Thyroid gland (tissue), 4 donors: ENCODE results near the gene CHSY1. TPM values are rescaled to one million over a fixed set of nuclear protein-coding genes. Genes with fewer than 3 reads are reported as not detected.

ENCODE experiments used
- DNase-seq, 2 donors: peaks; one replicate each; pipeline ENCODE4 v3.0.0-alpha.2; 2019
- H3K27ac ChIP-seq, 3 donors: fragments of 200-600 bp; sonication (generic); 1 replicate in 2 of 3; 2 replicates in 1 of 3; pipeline ENCODE4 v1.5.1; 2016 to 2019; ENCODE audit warnings: mild to moderate bottlenecking in 1 of 3, moderate library complexity in 1 of 3
- H3K27me3 ChIP-seq: fragments of 200-600 bp; sonication (generic); one replicate; pipeline ENCODE4 v1.5.1; 2019
- H3K36me3 ChIP-seq, 2 donors: fragments of 200-600 bp; sonication (generic); one replicate each; pipeline ENCODE4 v1.5.1; 2016 to 2019
- H3K4me1 ChIP-seq, 2 donors: fragments of 200-600 bp; sonication (generic); one replicate each; pipeline ENCODE4 v1.5.1; 2017 to 2019
- H3K4me3 ChIP-seq, 3 donors: fragments of 200-600 bp; sonication (generic); replicated peaks in 1 of 3; 1 replicate in 2 of 3; 2 replicates in 1 of 3; pipeline ENCODE4 v1.5.1; 2016; ENCODE audit warnings: mild to moderate bottlenecking in 1 of 3
- H3K9me3 ChIP-seq: fragments of 200-600 bp; sonication (generic); one replicate; pipeline ENCODE4 v1.5.1; 2017
- CTCF ChIP-seq, 6 experiments: fragments of 200-600 bp in 3 of 6; fragments of 450-650 bp in 3 of 6; sonication (generic) in 3 of 6; IDR thresholded peaks; one replicate each; pipeline ENCODE4 v1.5.1; 2016 to 2019; ENCODE audit warnings: antibody characterized with exemption in 6 of 6, mild to moderate bottlenecking in 2 of 6, inconsistent platforms in 1 of 6, moderate library complexity in 1 of 6
- POLR2A ChIP-seq, 2 donors: fragments of 450-650 bp; IDR thresholded peaks; one replicate each; pipeline ENCODE4 v1.6.1; 2017; ENCODE audit warnings: antibody characterized with exemption in 2 of 2, mild to moderate bottlenecking in 2 of 2, moderate library complexity in 1 of 2
- WGBS, 2 donors: methylation state at CpG; one replicate each; pipeline ENCODE4 v1.1.5; 2017; 5-methylcytosine and 5-hydroxymethylcytosine counted together
- intact Hi-C: fragments of 100-400 bp; cut with DNase I; formaldehyde crosslinking; loops from one replicate; pipeline ENCODE4 v1.15.1; 2023
- total RNA-seq, 4 donors: library from RNA; depleted of rRNA; stranded (reverse); fragments of >200 nt; gene quantifications; one replicate each; pipeline ENCODE4 v1.2.3, GENCODE V29; 2016

Gene CHSY1
- total RNA-seq, 4 donors from 2014 or later = 13.8 to 26.6 (median 18.5) TPM

DNA sequence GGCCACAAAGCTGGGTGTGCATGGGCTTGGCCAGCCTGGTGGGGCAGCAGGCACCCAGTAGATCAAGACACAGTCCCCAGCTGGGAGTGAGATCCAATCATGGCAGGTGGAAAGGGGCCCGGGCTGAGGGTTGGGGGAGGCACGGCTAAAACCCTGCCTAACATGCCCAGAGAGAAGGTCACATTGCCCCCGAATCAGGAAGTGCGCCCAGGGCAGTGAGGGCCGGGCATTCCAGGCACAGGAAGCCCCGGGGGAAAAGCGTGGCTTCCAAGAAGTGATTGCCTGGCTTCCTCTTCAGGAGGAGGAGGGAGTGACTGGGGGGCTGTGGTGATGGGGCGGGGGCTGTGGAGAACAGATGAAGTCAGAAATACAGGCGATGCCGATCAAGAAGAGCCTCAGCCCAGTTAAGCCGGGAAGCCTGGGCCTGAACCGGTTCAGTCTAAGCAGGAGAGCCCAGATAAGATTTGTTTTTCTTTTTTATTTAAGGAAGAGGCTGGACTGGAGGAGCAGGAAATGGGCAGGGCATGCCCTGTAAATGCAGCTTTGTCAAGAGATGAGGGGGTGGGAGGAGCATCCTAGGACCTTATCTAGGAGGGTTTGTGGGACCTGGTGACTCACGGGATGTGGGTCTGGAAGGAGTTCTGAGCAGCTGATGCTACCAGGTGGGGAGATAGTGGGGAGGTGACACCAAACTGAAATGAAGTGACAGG is 83.9 kb downstream of the CHSY1 start:
- Histone ChIP-seq H3K36me3 (no peaks in the 10 kb centered on the region), H3K27ac (peak overlapping the region; percentile 13 to 68 (median 59)), H3K4me3 (no peak overlapping the region), H3K9me3 (no peaks in the 10 kb centered on the region), H3K4me1 (peaks cover 0 to 8% of the 10 kb centered on the region in 2 donors), H3K27me3 (no peaks in the 10 kb centered on the region)
- DNase-seq = peak in 1 of 2 donors; percentile 40
- 69 to 70% methylated on average over 13 of the region's 13 CpGs for WGBS, 2 donors
- no peak for TF ChIP-seq POLR2A (IDR thresholded peaks at IDR 0.05)
- TF ChIP-seq CTCF (IDR thresholded peaks at IDR 0.05) = no peak
- intact Hi-C loops = no loop called here

GRCh38 chr15:101167411-101167752 is 84.5 kb downstream of the CHSY1 start:
- Histone ChIP-seq H3K4me1 (peaks cover 0 to 8% of the 10 kb centered on the region in 2 donors), H3K9me3 (no peaks in the 10 kb centered on the region), H3K27me3 (no peaks in the 10 kb centered on the region), H3K27ac (peak overlapping the region; percentile 13 to 68 (median 59)), H3K36me3 (no peaks in the 10 kb centered on the region), H3K4me3 (no peak overlapping the region)
- TF ChIP-seq POLR2A (IDR thresholded peaks at IDR 0.05) (no peak), CTCF (IDR thresholded peaks at IDR 0.05) (no peak)
- no peak for DNase-seq
- intact Hi-C loops = no loop called here
- 75 to 83% methylated on average over 3 of the region's 3 CpGs for WGBS, 2 donors

DNA sequence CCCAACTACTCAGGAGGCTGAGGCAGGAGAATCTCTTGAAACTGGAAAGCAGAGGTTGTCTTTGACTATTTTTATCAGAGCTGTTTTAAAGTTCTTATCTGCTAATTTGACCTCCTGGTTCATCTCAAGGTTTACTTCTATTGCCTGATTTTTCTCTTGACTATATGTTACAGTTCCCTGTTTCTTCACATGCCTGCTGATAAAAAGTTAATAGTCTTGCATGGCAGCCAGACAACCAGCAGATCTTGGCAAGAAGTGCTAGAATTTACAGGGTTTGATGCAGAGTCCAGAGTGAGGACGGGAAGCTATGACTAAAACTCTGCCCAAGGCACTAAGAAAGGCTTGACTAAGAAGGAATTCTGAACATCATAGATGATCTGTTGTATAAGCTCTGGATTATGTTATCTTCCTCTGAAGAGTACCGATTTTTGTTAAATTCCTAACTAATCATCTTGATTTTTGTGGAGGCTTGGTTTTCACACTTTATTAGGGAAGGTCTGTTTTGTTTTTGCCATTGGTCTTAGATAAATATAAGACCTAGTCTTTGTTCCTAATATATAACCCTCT is 85.9 kb downstream of the CHSY1 start:
- DNase-seq = no peak
- H3K4me1 ChIP-seq = peaks cover 0 to 8% of the 10 kb centered on the region in 2 donors
- TF ChIP-seq POLR2A (IDR thresholded peaks at IDR 0.05) (no peak), CTCF (IDR thresholded peaks at IDR 0.05) (no peak)
- intact Hi-C loops = no loop called here
- H3K9me3 ChIP-seq = no peaks in the 10 kb centered on the region
- no peaks in the 10 kb centered on the region for H3K27me3 ChIP-seq
- H3K4me3 ChIP-seq = no peak overlapping the region
- WGBS, 2 donors = 92 to 96% methylated on average over 2 of the region's 2 CpGs
- H3K27ac ChIP-seq = peak overlapping the region in 2 of 3 donors; percentile 59 to 68
- no peaks in the 10 kb centered on the region for H3K36me3 ChIP-seq

DNA sequence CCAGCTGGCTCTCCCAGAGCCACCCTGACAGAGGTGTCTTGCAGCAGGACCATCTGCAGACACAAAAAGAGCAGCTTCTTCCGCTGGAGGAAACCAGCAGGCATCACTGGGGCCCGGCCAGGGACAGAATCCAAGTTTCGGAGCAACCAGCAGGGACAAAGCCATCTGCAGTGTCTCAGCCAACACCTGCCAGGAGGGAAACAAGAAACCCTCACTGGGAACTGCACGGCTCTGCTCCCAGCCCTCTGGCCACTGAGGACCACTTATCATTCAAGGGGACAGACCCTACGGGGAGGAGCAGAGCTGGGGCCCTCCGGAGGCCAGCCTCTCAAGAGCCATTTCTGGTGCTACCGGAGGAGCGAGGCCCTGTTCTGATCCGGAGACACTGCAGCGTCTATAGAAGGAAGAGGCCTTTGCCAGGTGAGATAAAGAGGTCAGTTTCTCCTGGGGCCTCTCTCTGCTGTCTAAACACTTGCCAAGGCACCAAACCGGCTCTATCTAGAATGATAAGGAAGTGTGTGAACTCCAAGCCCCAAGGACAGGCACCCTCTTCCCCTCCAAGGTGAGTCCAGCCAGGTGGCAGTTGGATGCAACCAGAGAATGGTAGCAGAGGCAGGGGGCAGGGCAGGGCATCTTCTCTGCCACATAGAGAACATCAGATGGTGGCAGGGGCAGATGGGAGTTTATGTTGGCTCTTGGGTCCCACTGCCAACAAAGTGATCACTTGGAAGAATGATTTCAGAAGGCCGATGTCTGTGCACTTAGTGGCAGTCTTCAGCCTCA is 89.0 kb downstream of the CHSY1 start:
- H3K27ac ChIP-seq = no peak overlapping the region
- no peaks in the 10 kb centered on the region for H3K9me3 ChIP-seq
- no peak for DNase-seq
- H3K4me3 ChIP-seq = no peak overlapping the region
- no peak for TF ChIP-seq CTCF (IDR thresholded peaks at IDR 0.05)
- TF ChIP-seq POLR2A (IDR thresholded peaks at IDR 0.05) = no peak
- WGBS, 2 donors = 39 to 54% methylated on average over 11 of the region's 12 CpGs
- H3K4me1 ChIP-seq = peaks cover 0 to 8% of the 10 kb centered on the region in 2 donors
- intact Hi-C loops = no loop called here
- no peaks in the 10 kb centered on the region for H3K27me3 ChIP-seq
- no peaks in the 10 kb centered on the region for H3K36me3 ChIP-seq

- H3K36me3 ChIP-seq = no peaks in the 10 kb centered on the region
- no peak overlapping the region for H3K27ac ChIP-seq
- no peaks in the 10 kb centered on the region for H3K27me3 ChIP-seq
- peaks cover 0 to 2% of the 10 kb centered on the region in 2 donors for H3K4me1 ChIP-seq
- TF ChIP-seq CTCF (IDR thresholded peaks at IDR 0.05) (no peak), POLR2A (IDR thresholded peaks at IDR 0.05) (no peak)
- H3K4me3 ChIP-seq = no peak overlapping the region
- intact Hi-C loops = no loop called here
- WGBS, 2 donors = 79 to 89% methylated on average over 8 of the region's 8 CpGs
- DNase-seq = no peak
- no peaks in the 10 kb centered on the region for H3K9me3 ChIP-seq
These were observed 90.2 kb downstream of the CHSY1 start for GRCh38 chr15:101161656-101162055.
